GM21515 (cell line): ENCODE measurements around the gene DNAJB12.
"Not testable (repeated sequence)": the region's sequence is repeated elsewhere in the genome, so short reads cannot be mapped to it uniquely, and the experiment has no call there.

Source experiments
- ATAC-seq: cut with Tn5 transposase; IDR thresholded peaks from one replicate; pipeline ENCODE4 v1.9.1; 2021; ENCODE audit not compliant: unreplicated experiment

The DNAJB12 gene

GRCh38 chr10:72353965-72354355 lies 759 bp downstream of the DNAJB12 start:
- ATAC-seq: no peak

- ATAC-seq: no peak
These were observed 1.4 kb downstream of the DNAJB12 start for GRCh38 chr10:72353028-72353964.

- ATAC-seq: no peak
These were observed 3.2 kb downstream of the DNAJB12 start for GRCh38 chr10:72351479-72351878.

GRCh38 chr10:72349438-72349837 lies 5.3 kb downstream of the DNAJB12 start:
- no peak for ATAC-seq

- no peak for ATAC-seq
These were observed 6.4 kb downstream of the DNAJB12 start for GRCh38 chr10:72348282-72348681.

- ATAC-seq: not testable (repeated sequence)
These were observed 8.6 kb downstream of the DNAJB12 start for GRCh38 chr10:72346117-72346516.

- no peak for ATAC-seq
These were observed 9.8 kb downstream of the DNAJB12 start for GRCh38 chr10:72344932-72345331.

GRCh38 chr10:72342911-72343310 lies 11.8 kb downstream of the DNAJB12 start:
- ATAC-seq: no peak

- ATAC-seq: no peak
These were observed 14.0 kb downstream of the DNAJB12 start for GRCh38 chr10:72340510-72341261.

GRCh38 chr10:72338180-72338579 lies 16.5 kb downstream of the DNAJB12 start:
- ATAC-seq: no peak

GRCh38 chr10:72337722-72338121 lies 17.0 kb downstream of the DNAJB12 start:
- no peak for ATAC-seq

- no peak for ATAC-seq
These were observed 17.6 kb downstream of the DNAJB12 start for GRCh38 chr10:72337039-72337629.

GRCh38 chr10:72336259-72337038 lies 18.3 kb downstream of the DNAJB12 start:
- no peak for ATAC-seq

- ATAC-seq: peak; percentile 37
These were observed 19.1 kb downstream of the DNAJB12 start for GRCh38 chr10:72335394-72336258.

GRCh38 chr10:72334825-72335393 lies 19.8 kb downstream of the DNAJB12 start:
- peak; percentile 60 for ATAC-seq

GRCh38 chr10:72334196-72334824 lies 20.4 kb downstream of the DNAJB12 start:
- ATAC-seq: peak; percentile 12

GRCh38 chr10:72333112-72334015 lies 21.4 kb downstream of the DNAJB12 start:
- ATAC-seq: no peak
